Karpas-422 (cell line): ENCODE results near the gene PLEKHG2. TPM values are rescaled to one million over a fixed set of nuclear protein-coding genes. Genes with fewer than 3 reads are reported as not detected.
A peak's percentile ranks its signal among the peaks of the same experiment; 100 is the strongest.

Experiments
- DNase-seq: peaks from one replicate; pipeline ENCODE4 v3.0.0-alpha.2; 2015
- H2AFZ ChIP-seq: fragments of 200-600 bp; sonication (generic); 2 replicates; pipeline ENCODE4 v1.6.1; 2014; ENCODE audit warnings: antibody characterized with exemption, low read length, mixed read lengths
- H3K27ac ChIP-seq: fragments of 200-600 bp; sonication (generic); 2 replicates; pipeline ENCODE4 v1.5.1; 2014; ENCODE audit warnings: mild to moderate bottlenecking, low read length, moderate library complexity
- H3K27me3 ChIP-seq: fragments of 200-600 bp; sonication (generic); 2 replicates; pipeline ENCODE4 v1.6.1; 2014; ENCODE audit warnings: low read length, mixed read lengths
- H3K36me3 ChIP-seq: fragments of 200-600 bp; sonication (generic); 2 replicates; pipeline ENCODE4 v1.6.1; 2014; ENCODE audit warnings: low read length, mixed read lengths; ENCODE audit not compliant: insufficient read depth
- H3K4me1 ChIP-seq: fragments of 200-600 bp; sonication (generic); 2 replicates; pipeline ENCODE4 v1.6.1; 2014; ENCODE audit warnings: mild to moderate bottlenecking, low read length, mixed read lengths
- H3K4me2 ChIP-seq: fragments of 200-600 bp; sonication (generic); 2 replicates; pipeline ENCODE4 v1.6.1; 2014; ENCODE audit warnings: low read length, low read depth, mild to moderate bottlenecking; ENCODE audit not compliant: poor library complexity, severe bottlenecking
- H3K4me3 ChIP-seq: fragments of 200-600 bp; sonication (generic); 2 replicates; pipeline ENCODE4 v1.5.1; 2014; ENCODE audit warnings: mild to moderate bottlenecking, antibody characterized with exemption, low read length, mixed read lengths
- H3K79me2 ChIP-seq: fragments of 200-600 bp; sonication (generic); 2 replicates; pipeline ENCODE4 v1.6.1; 2014; ENCODE audit warnings: mild to moderate bottlenecking, low read length, mixed read lengths
- H3K9ac ChIP-seq: fragments of 200-600 bp; sonication (generic); 2 replicates; pipeline ENCODE4 v1.6.0; 2014; ENCODE audit warnings: low read length
- H3K9me2 ChIP-seq: fragments of 200-600 bp; sonication (generic), shearing (Covaris generic); replicated peaks from 2 replicates; pipeline ENCODE4 v1.6.0; 2014; ENCODE audit warnings: mild to moderate bottlenecking, low read length, moderate library complexity; ENCODE audit not compliant: insufficient read depth
- H3K9me3 ChIP-seq: fragments of 300-700, 200-600 bp; sonication (generic); 2 replicates; pipeline ENCODE4 v1.6.1; 2014; ENCODE audit warnings: low read length, mixed read lengths
- H4K20me1 ChIP-seq: fragments of 200-600 bp; sonication (generic); 2 replicates; pipeline ENCODE4 v1.6.1; 2014; ENCODE audit warnings: mild to moderate bottlenecking, antibody characterized with exemption, low read length, low read depth; ENCODE audit not compliant: insufficient read depth
- total RNA-seq: library from RNA; depleted of rRNA; stranded (reverse); fragments of >200 nt; shearing (Covaris generic); gene quantifications from 2 replicates; pipeline ENCODE4 v1.2.3, GENCODE V29; 2014; ENCODE audit warnings: low replicate concordance

PLEKHG2 gene
- total RNA-seq, 1 experiment from 2014 or later = 19.0 TPM

- H3K9me3 ChIP-seq = no peaks in the 10 kb centered on the region
- peak overlapping the region; percentile 51; the same call in 1 of the 2 replicates for H3K4me3 ChIP-seq
- H3K27ac ChIP-seq = peak overlapping the region; percentile 84
- H3K9me2 ChIP-seq = no peaks in the 10 kb centered on the region
- peak overlapping the region; percentile 92 for H3K9ac ChIP-seq
- peak overlapping the region; percentile 98 for H3K4me2 ChIP-seq
- DNase-seq = peak; percentile 96
- peaks cover 32% of the 10 kb centered on the region for H3K79me2 ChIP-seq
- H3K27me3 ChIP-seq = no peaks in the 10 kb centered on the region
- no peak overlapping the region for H2AFZ ChIP-seq
- H3K4me1 ChIP-seq = peaks cover 51% of the 10 kb centered on the region
- no peaks in the 10 kb centered on the region for H3K36me3 ChIP-seq
- peaks cover 18% of the 10 kb centered on the region for H4K20me1 ChIP-seq
These were observed 703 bp upstream of the PLEKHG2 start for GRCh38 chr19:39411832-39412099.

GRCh38 chr19:39412867-39413271 lies 400 bp downstream of the PLEKHG2 start:
- no peak for DNase-seq
- Histone ChIP-seq H4K20me1 (peaks cover 10% of the 10 kb centered on the region), H3K4me2 (peak overlapping the region; percentile 89), H3K4me1 (peaks cover 49% of the 10 kb centered on the region), H3K9me3 (no peaks in the 10 kb centered on the region), H3K27ac (peak overlapping the region; percentile 85), H3K79me2 (peaks cover 21% of the 10 kb centered on the region), H3K4me3 (peak overlapping the region; percentile 88), H3K27me3 (no peaks in the 10 kb centered on the region), H2AFZ (peak overlapping the region; percentile 66), H3K9me2 (no peaks in the 10 kb centered on the region), H3K36me3 (no peaks in the 10 kb centered on the region), H3K9ac (peak overlapping the region; percentile 91)

- H3K36me3 ChIP-seq = no peaks in the 10 kb centered on the region
These were observed 922 bp downstream of the PLEKHG2 start for GRCh38 chr19:39413272-39413910.

GRCh38 chr19:39413911-39414608 lies 1.6 kb downstream of the PLEKHG2 start:
- peak overlapping the region; percentile 88 for H3K4me3 ChIP-seq
- DNase-seq = peak; percentile 42
- peak overlapping the region; percentile 91 for H3K9ac ChIP-seq
- no peaks in the 10 kb centered on the region for H3K9me2 ChIP-seq
- H3K4me1 ChIP-seq = peaks cover 38% of the 10 kb centered on the region
- H3K9me3 ChIP-seq = no peaks in the 10 kb centered on the region
- H3K4me2 ChIP-seq = peak overlapping the region; percentile 89
- H4K20me1 ChIP-seq = no peaks in the 10 kb centered on the region
- H3K27ac ChIP-seq = peak overlapping the region; percentile 85
- H3K36me3 ChIP-seq = no peaks in the 10 kb centered on the region
- H3K79me2 ChIP-seq = peaks cover 10% of the 10 kb centered on the region
- no peak overlapping the region for H2AFZ ChIP-seq
- no peaks in the 10 kb centered on the region for H3K27me3 ChIP-seq

More at GRCh38 chr19:39413272-39413910, 922 bp downstream of the PLEKHG2 start:
- no peaks in the 10 kb centered on the region for H3K9me2 ChIP-seq
- peak overlapping the region; percentile 88 for H3K4me3 ChIP-seq
- peak overlapping the region; percentile 91 for H3K9ac ChIP-seq
- H3K27me3 ChIP-seq = no peaks in the 10 kb centered on the region
- H4K20me1 ChIP-seq = peaks cover 5% of the 10 kb centered on the region; the same call in 1 of the 2 replicates
- peak overlapping the region; percentile 66 for H2AFZ ChIP-seq
- H3K4me1 ChIP-seq = peaks cover 44% of the 10 kb centered on the region
- peaks cover 15% of the 10 kb centered on the region for H3K79me2 ChIP-seq
- DNase-seq = peak; percentile 76
- peak overlapping the region; percentile 85 for H3K27ac ChIP-seq
- peak overlapping the region; percentile 89 for H3K4me2 ChIP-seq
- H3K9me3 ChIP-seq = no peaks in the 10 kb centered on the region

GRCh38 chr19:39415111-39416046 lies 2.9 kb downstream of the PLEKHG2 start:
- Histone ChIP-seq H3K9ac (no peak overlapping the region), H4K20me1 (no peaks in the 10 kb centered on the region)

GRCh38 chr19:39416152-39417120 lies 4.0 kb downstream of the PLEKHG2 start:
- no peak overlapping the region for H3K4me3 ChIP-seq
- no peak overlapping the region for H2AFZ ChIP-seq
- no peaks in the 10 kb centered on the region for H3K27me3 ChIP-seq
- H3K9ac ChIP-seq = no peak overlapping the region
- no peaks in the 10 kb centered on the region for H3K9me2 ChIP-seq
- no peak overlapping the region for H3K27ac ChIP-seq
- DNase-seq = no peak
- no peak overlapping the region for H3K4me2 ChIP-seq
- H4K20me1 ChIP-seq = no peaks in the 10 kb centered on the region
- peaks cover 10% of the 10 kb centered on the region for H3K79me2 ChIP-seq
- no peaks in the 10 kb centered on the region for H3K36me3 ChIP-seq
- H3K9me3 ChIP-seq = no peaks in the 10 kb centered on the region
- peaks cover 15% of the 10 kb centered on the region for H3K4me1 ChIP-seq

More at GRCh38 chr19:39415111-39416046, 2.9 kb downstream of the PLEKHG2 start:
- H3K9me3 ChIP-seq = no peaks in the 10 kb centered on the region
- H3K4me1 ChIP-seq = peaks cover 26% of the 10 kb centered on the region
- H3K4me2 ChIP-seq = no peak overlapping the region
- no peak overlapping the region for H3K4me3 ChIP-seq
- H3K79me2 ChIP-seq = peaks cover 10% of the 10 kb centered on the region
- H2AFZ ChIP-seq = no peak overlapping the region
- H3K27ac ChIP-seq = no peak overlapping the region
- peak; percentile 44 for DNase-seq
- no peaks in the 10 kb centered on the region for H3K36me3 ChIP-seq
- no peaks in the 10 kb centered on the region for H3K27me3 ChIP-seq
- no peaks in the 10 kb centered on the region for H3K9me2 ChIP-seq

GRCh38 chr19:39417463-39418181 lies 5.2 kb downstream of the PLEKHG2 start:
- H3K36me3 ChIP-seq = no peaks in the 10 kb centered on the region
- peaks cover 10% of the 10 kb centered on the region for H3K4me1 ChIP-seq
- H3K4me3 ChIP-seq = no peak overlapping the region
- no peak overlapping the region for H3K4me2 ChIP-seq
- no peak overlapping the region for H3K27ac ChIP-seq
- H3K9me3 ChIP-seq = no peaks in the 10 kb centered on the region
- no peaks in the 10 kb centered on the region for H3K9me2 ChIP-seq
- H3K79me2 ChIP-seq = peaks cover 10% of the 10 kb centered on the region
- H3K27me3 ChIP-seq = no peaks in the 10 kb centered on the region
- DNase-seq = no peak
- no peak overlapping the region for H2AFZ ChIP-seq
- H4K20me1 ChIP-seq = no peaks in the 10 kb centered on the region
- no peak overlapping the region for H3K9ac ChIP-seq
